ENCODE measurements around the gene CCM2.
"Not testable (repeated sequence)": the region's sequence is repeated elsewhere in the genome, so short reads cannot be mapped to it uniquely, and the experiment has no call there.

CCM2 gene

DNA sequence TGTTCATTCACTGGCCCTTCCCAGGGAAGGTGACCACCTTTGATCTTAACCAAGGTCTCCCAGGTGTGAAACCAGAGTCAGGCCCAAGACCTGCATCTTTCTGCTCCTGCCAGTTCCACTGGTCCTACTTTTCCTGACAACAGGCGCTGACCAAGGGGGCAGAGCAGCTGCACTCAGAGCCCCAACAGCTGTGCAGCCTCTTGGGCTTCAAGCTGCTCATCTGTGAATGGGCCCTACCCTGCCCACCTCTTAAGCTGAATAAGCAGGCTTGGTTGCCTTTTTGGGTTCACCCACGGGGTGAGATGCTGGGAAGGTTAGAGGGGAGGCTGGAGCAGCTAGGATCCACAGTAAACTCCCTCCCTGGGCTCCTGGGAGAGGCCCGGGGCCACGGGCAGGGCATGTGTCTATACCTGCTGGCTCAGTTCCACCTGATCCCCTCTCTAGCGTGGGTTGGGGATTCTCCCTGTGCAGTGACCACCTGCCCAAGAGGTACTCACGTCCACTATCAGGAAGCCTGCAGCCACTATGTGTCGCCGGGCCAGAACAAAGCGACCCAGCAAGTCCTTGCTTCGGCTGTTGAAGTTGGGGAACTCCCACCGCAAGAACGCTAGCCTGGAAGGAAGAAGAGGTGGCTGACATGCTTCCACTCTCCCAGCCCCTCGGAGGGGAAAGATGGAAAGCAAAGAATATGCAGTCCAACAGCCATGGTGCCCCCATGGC lies 100.9 kb downstream of the CCM2 start:
- DNase-seq (ENCODE audit: low read depth, low spot score): no peak

- DNase-seq (ENCODE audit: low read depth, low spot score): no peak
Observed at GRCh38 chr7:45101748-45102147, 101.7 kb downstream of the CCM2 start.

DNA sequence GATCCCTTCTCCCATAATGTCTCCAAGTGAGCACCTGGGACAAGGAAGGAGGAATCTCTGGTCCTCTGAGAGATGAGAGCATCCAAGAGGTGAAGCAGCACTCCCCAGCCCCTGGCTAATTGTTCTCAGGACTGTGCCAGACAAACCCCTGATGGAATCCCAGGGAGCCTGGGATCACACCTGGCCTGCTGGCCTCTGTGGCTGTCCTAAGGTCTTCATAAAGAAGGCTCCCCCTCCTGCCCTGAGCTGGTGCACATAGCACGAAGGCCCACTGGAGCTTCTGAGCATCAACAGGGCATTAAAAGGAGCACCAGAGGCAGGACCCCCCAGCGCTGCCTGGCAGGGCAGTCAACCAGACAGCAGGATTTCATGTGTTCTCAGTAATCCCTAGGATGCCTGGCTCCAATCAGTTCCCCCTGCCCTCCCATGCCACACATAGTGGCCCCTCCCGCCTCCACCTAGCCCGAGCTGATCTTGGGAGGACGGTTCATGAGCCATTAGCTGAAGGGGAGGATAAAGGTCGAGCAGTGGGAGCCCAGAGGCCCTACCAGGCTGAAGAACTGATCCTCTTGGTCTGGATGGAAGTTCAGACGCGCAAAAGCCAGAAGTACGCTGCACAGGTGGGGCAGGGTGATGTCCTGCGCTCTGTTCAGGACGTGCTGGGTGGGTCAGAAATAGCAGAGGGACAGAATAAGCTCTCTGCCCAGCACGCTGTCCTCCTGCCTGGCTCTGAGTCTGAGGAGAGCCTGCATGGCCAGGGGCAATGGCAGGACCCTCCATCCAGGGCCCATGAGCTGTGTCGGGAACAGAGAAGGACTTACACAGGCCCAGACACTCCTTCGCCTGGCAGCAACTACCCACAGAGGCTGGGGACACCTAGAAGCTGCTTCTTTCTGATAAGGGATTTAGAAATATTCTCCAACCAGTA lies 103.0 kb downstream of the CCM2 start:
- DNase-seq (ENCODE audit: low read depth, low spot score): no peak

DNA sequence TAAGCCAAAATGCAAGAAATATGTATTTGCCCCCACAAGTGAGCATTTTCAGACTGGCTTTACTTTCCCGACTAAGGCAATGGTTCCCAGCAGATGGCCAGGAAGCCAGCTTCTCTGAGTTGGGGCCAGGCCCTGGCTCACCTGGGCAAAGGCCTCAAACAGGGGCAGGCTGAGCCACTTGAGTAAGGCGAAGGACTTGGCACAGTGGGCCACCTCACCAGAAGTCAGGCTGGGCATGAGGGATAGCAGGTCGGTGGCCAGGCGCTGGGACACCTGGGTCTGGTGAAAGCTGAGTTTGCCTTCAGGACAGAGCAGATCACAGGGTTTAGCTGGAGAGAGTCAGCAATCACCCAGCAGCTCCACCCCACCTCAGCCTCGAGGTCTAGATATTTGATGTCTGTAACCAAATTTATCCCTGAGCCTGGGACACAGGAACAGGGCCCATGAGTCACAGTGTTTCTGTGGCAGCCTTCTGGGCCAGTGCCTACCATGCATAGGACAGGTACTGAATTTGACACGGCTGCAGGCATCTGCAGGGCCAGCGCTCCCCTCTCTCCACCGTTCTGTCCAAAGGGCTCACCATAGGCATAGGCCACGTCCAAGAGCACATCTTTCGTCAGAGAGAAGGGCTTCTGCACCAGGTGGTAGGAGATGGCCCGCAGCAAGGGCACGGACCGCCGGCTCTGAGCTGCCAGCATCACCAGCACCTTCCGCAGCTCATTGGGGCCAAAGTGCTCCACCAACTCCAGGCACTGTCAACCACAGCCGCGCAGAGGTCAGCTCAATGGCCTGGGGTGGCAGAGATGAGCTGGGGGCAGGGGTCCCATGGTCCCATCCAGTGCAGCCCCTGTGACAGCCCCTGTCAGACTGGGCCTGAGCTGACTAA lies 104.2 kb downstream of the CCM2 start:
- DNase-seq (ENCODE audit: low read depth, low spot score): no peak

GRCh38 chr7:45104844-45105587 lies 105.0 kb downstream of the CCM2 start:
- DNase-seq (ENCODE audit: low read depth, low spot score): no peak

GRCh38 chr7:45105588-45106188 lies 105.7 kb downstream of the CCM2 start:
- no peak for DNase-seq (ENCODE audit: low read depth, low spot score)

GRCh38 chr7:45106820-45107219 lies 106.8 kb downstream of the CCM2 start:
- DNase-seq (ENCODE audit: low read depth, low spot score): no peak

GRCh38 chr7:45107356-45107755 lies 107.4 kb downstream of the CCM2 start:
- DNase-seq (ENCODE audit: low read depth, low spot score): no peak

- DNase-seq (ENCODE audit: low read depth, low spot score): no peak
Observed at GRCh38 chr7:45108863-45109262, 108.9 kb downstream of the CCM2 start.

GRCh38 chr7:45111298-45112223 lies 111.6 kb downstream of the CCM2 start, which contains the start of gene TBRG4:
TBRG4 (minus strand) TSS chr7:45111697; CDS start chr7:45109237, 2,460 bp downstream.
- DNase-seq (ENCODE audit: low read depth, low spot score): peak; percentile 89

GRCh38 chr7:45112648-45113047 lies 112.6 kb downstream of the CCM2 start:
- DNase-seq (ENCODE audit: low read depth, low spot score): no peak

DNA sequence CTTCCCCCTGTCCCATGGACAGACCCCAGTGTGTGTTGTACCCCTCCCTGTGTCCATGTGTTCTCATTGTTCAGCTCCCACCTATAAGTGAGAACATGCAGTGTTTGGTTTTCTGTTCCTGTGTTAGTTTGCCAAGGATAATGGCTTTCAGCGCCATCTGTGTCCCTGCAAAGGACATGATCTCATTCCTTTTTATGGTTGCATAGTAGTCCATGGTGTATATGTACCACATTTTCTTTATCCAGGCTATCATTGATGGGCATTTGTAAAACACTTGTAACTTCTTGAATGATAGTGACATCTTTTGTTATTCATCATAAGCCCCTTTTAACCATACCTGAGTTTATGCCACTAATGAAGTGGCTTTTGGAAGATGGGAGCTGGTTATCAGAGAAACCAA lies 114.3 kb downstream of the CCM2 start:
- DNase-seq (ENCODE audit: low read depth, low spot score): not testable (repeated sequence)

- no peak for DNase-seq (ENCODE audit: low read depth, low spot score)
Observed at GRCh38 chr7:45114926-45115325, 114.9 kb downstream of the CCM2 start.

DNA sequence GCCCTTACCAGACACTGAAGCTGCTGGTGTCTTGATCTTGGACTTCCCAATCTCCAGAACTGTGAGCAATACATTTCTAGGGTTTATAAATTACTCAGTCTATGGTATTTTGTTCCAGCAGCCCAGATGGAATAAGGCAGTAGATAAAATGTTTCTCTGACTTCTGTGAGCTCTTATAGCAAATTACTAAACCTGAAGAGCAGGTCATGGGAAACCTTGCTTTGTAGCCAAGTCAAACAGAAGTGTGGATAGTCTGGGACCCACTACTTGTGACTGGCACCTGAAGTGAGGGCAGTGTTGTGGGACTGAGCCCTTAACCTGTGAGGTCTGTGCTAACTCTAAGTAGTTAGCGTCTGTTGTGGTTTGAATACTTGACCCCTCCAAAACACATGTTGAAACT lies 116.0 kb downstream of the CCM2 start:
- DNase-seq (ENCODE audit: low read depth, low spot score): no peak

GRCh38 chr7:45117582-45117981 lies 117.6 kb downstream of the CCM2 start:
- DNase-seq (ENCODE audit: low read depth, low spot score): no peak

- DNase-seq (ENCODE audit: low read depth, low spot score): no peak
Observed at GRCh38 chr7:45118292-45118691, 118.3 kb downstream of the CCM2 start.

DNA sequence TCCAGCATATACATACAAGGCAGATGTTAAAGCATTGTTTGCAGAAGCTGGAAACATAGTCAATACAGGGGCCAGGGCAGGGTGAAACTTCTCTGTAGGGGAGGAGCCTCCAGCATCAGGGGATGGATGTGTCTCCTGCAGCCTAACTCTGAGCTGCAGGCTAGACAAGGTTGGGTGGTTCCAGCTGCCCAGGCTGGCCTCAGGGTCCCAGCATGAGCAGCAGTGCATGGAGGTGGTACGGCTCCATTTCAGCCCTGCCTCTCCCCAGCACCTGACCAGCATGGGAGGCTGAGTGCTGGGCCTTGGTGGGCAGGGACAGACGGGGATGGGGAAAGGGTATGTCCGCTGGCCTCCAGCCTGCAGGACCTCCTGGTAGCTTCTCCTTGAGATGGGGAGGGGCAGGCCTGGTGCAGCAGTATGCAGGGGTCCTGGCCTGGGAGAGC lies 118.9 kb downstream of the CCM2 start:
- DNase-seq (ENCODE audit: low read depth, low spot score): no peak

- no peak for DNase-seq (ENCODE audit: low read depth, low spot score)
Observed at GRCh38 chr7:45119550-45119949, 119.5 kb downstream of the CCM2 start.

All from activated naive CD8-positive, alpha-beta T cell treated with anti-CD3 and anti-CD28 coated beads, Interleukin-2, amount 50 U/mL, for 16 hours (primary cell).